NCI-H2107 treated with DMSO at 0.1 percent for 48 hours (cell line): ENCODE data around the gene TCN2.
"Not testable (repeated sequence)": the region's sequence is repeated elsewhere in the genome, so short reads cannot be mapped to it uniquely, and the experiment has no call there.

Source experiments
- DNase-seq: peaks from one replicate; lab custom pipeline; 2025; ENCODE audit not compliant: unreplicated experiment; lab: John Stamatoyannopoulos, UW

The TCN2 gene

GRCh38 chr22:30606455-30607299 lies at the start of gene TCN2:
TCN2 (plus strand) TSS chr22:30607174; CDS start chr22:30607332, 158 bp downstream.
- peak; percentile 16 for DNase-seq

GRCh38 chr22:30557243-30557642 lies 49.7 kb upstream of the TCN2 start:
- no peak for DNase-seq

GRCh38 chr22:30559889-30560288 lies 47.1 kb upstream of the TCN2 start:
- DNase-seq, result no peak

- DNase-seq, result not testable (repeated sequence)
Observed at GRCh38 chr22:30560643-30561202, 46.3 kb upstream of the TCN2 start.

GRCh38 chr22:30561402-30562189 lies 45.4 kb upstream of the TCN2 start:
- no peak for DNase-seq

- no peak for DNase-seq
Observed at GRCh38 chr22:30562366-30562765, 44.6 kb upstream of the TCN2 start.

GRCh38 chr22:30564045-30564760 lies 42.8 kb upstream of the TCN2 start:
- DNase-seq, result no peak

GRCh38 chr22:30564761-30565119 lies 42.2 kb upstream of the TCN2 start:
- DNase-seq, result peak; percentile 19

- DNase-seq, result no peak
Observed at GRCh38 chr22:30565341-30565740, 41.6 kb upstream of the TCN2 start.

GRCh38 chr22:30566125-30566524 lies 40.8 kb upstream of the TCN2 start:
- no peak for DNase-seq

- DNase-seq, result not testable (repeated sequence)
Observed at GRCh38 chr22:30567277-30567676, 39.7 kb upstream of the TCN2 start.

- no peak for DNase-seq
Observed at GRCh38 chr22:30568137-30568805, 38.7 kb upstream of the TCN2 start.

- DNase-seq, result no peak
Observed at GRCh38 chr22:30569674-30570202, 37.2 kb upstream of the TCN2 start.

GRCh38 chr22:30572210-30572609 lies 34.8 kb upstream of the TCN2 start:
- DNase-seq, result no peak

GRCh38 chr22:30572840-30573593 lies 34.0 kb upstream of the TCN2 start:
- DNase-seq, result no peak

GRCh38 chr22:30573594-30574094 lies 33.3 kb upstream of the TCN2 start:
- DNase-seq, result peak; percentile 37

GRCh38 chr22:30574095-30574981 lies 32.6 kb upstream of the TCN2 start, which contains the start of gene GAL3ST1:
GAL3ST1 (minus strand) TSS chr22:30574665; CDS start chr22:30557392, 17,273 bp downstream.
- no peak for DNase-seq

- no peak for DNase-seq
Observed at GRCh38 chr22:30574997-30575671, 31.8 kb upstream of the TCN2 start.
